Liver (tissue), 9 donors: ENCODE results near the gene FGD5. TPM values are rescaled to one million over a fixed set of nuclear protein-coding genes. Genes with fewer than 3 reads are reported as not detected.

Experiments
- DNase-seq: peaks from one replicate; pipeline ENCODE4 v3.0.0-alpha.2; 2017; ENCODE audit warnings: low spot score
- H3K27ac ChIP-seq, 2 donors: one replicate each; pipeline ENCODE4 v1.7.0; 2013; ENCODE audit warnings: inconsistent platforms in 2 of 2, low read length in 2 of 2, control low read depth in 1 of 2, low read depth in 1 of 2, mild to moderate bottlenecking in 1 of 2
- H3K27me3 ChIP-seq, 4 donors: one replicate each; pipeline versions ENCODE4 v1.6.1 to v1.7.0; 2013; ENCODE audit warnings: low read length in 3 of 4, inconsistent platforms in 1 of 4, mild to moderate bottlenecking in 1 of 4, moderate library complexity in 1 of 4; ENCODE audit not compliant: control insufficient read depth in 4 of 4, insufficient read depth in 4 of 4
- H3K36me3 ChIP-seq, 4 donors: one replicate each; pipeline versions ENCODE4 v1.6.1 to v1.7.0; 2013; ENCODE audit warnings: low read length in 3 of 4, mild to moderate bottlenecking in 3 of 4, low read depth in 1 of 4, moderate library complexity in 1 of 4; ENCODE audit not compliant: control insufficient read depth in 4 of 4, insufficient read depth in 3 of 4
- H3K4me1 ChIP-seq, 4 donors: one replicate each; pipeline versions ENCODE4 v1.6.1 to v1.7.0; 2013; ENCODE audit warnings: low read length in 3 of 4, mild to moderate bottlenecking in 3 of 4, moderate library complexity in 1 of 4; ENCODE audit not compliant: control insufficient read depth in 4 of 4, insufficient read depth in 4 of 4
- H3K4me3 ChIP-seq, 3 donors: one replicate each; pipeline versions ENCODE4 v1.6.1 to v1.7.0; 2013; ENCODE audit warnings: low read length in 3 of 3, control low read depth in 1 of 3, low read depth in 1 of 3, mild to moderate bottlenecking in 1 of 3
- H3K9ac ChIP-seq, 2 donors: one replicate each; pipeline ENCODE4 v1.7.0; 2013; ENCODE audit warnings: low read length in 2 of 2, mild to moderate bottlenecking in 2 of 2, moderate library complexity in 2 of 2, control low read depth in 1 of 2, low read depth in 1 of 2
- H3K9me3 ChIP-seq, 4 donors: one replicate each; pipeline versions ENCODE4 v1.6.1 to v1.7.0; 2013; ENCODE audit warnings: low read length in 3 of 4; ENCODE audit not compliant: control insufficient read depth in 4 of 4
- ATF3 ChIP-seq: IDR thresholded peaks from 2 replicates; pipeline ENCODE4 v1.6.1; 2016; ENCODE audit warnings: antibody characterized with exemption
- CTCF ChIP-seq: fragments of 150-350 bp; IDR thresholded peaks from 2 replicates; pipeline ENCODE4 v1.5.1; 2017; ENCODE audit warnings: improper control_type of control experiment, low read depth, low read length; ENCODE audit not compliant: missing input control
- EGR1 ChIP-seq, 2 donors: IDR thresholded peaks; 2 replicates each; pipeline ENCODE4 v1.6.1; 2016 to 2018; ENCODE audit warnings: antibody characterized with exemption in 2 of 2, low read depth in 2 of 2
- FOXA1 ChIP-seq: IDR thresholded peaks from 2 replicates; pipeline ENCODE4 v1.6.1; 2016; ENCODE audit warnings: antibody characterized with exemption
- FOXA2 ChIP-seq: IDR thresholded peaks from 2 replicates; pipeline ENCODE4 v1.6.1; 2016; ENCODE audit warnings: antibody characterized with exemption
- GABPA ChIP-seq, 2 donors: IDR thresholded peaks in 1 of 2; conservative IDR thresholded peaks in 1 of 2; 2 replicates each; pipeline ENCODE4 v1.6.1; 2016; ENCODE audit warnings: antibody characterized with exemption in 2 of 2, mild to moderate bottlenecking in 1 of 2, moderate library complexity in 1 of 2
- HNF4A ChIP-seq, 2 donors: conservative IDR thresholded peaks; 2 replicates each; pipeline ENCODE4 v1.6.1; 2016; ENCODE audit warnings: antibody characterized with exemption in 2 of 2, mild to moderate bottlenecking in 2 of 2
- HNF4G ChIP-seq: IDR thresholded peaks from 2 replicates; pipeline ENCODE4 v1.6.1; 2016; ENCODE audit warnings: antibody characterized with exemption
- JUND ChIP-seq, 2 donors: IDR thresholded peaks; 2 replicates each; pipeline ENCODE4 v1.6.1; 2016; ENCODE audit warnings: antibody characterized with exemption in 2 of 2
- MAX ChIP-seq: IDR thresholded peaks from 2 replicates; pipeline ENCODE4 v1.6.1; 2016; ENCODE audit warnings: antibody characterized with exemption
- NR2F2 ChIP-seq: IDR thresholded peaks from 2 replicates; pipeline ENCODE4 v1.6.1; 2016; ENCODE audit warnings: antibody characterized with exemption
- RAD21 ChIP-seq, 2 donors: IDR thresholded peaks; 2 replicates each; pipeline ENCODE4 v1.6.1; 2016; ENCODE audit warnings: antibody characterized with exemption in 2 of 2, mild to moderate bottlenecking in 2 of 2
- REST ChIP-seq: IDR thresholded peaks from 2 replicates; pipeline ENCODE4 v1.6.1; 2016; ENCODE audit warnings: antibody characterized with exemption, mild to moderate bottlenecking
- RXRA ChIP-seq, 2 donors: IDR thresholded peaks; 2 replicates each; pipeline ENCODE4 v1.6.1; 2017 to 2018; ENCODE audit warnings: antibody characterized with exemption in 2 of 2, mild to moderate bottlenecking in 1 of 2
- SP1 ChIP-seq: IDR thresholded peaks from 2 replicates; pipeline ENCODE4 v1.6.1; 2018; ENCODE audit warnings: antibody characterized with exemption, mild to moderate bottlenecking
- TAF1 ChIP-seq: conservative IDR thresholded peaks from 2 replicates; pipeline ENCODE4 v1.6.1; 2016; ENCODE audit warnings: antibody characterized with exemption, mild to moderate bottlenecking
- YY1 ChIP-seq: IDR thresholded peaks from 2 replicates; pipeline ENCODE4 v1.6.1; 2016; ENCODE audit warnings: antibody characterized with exemption, mild to moderate bottlenecking
- ZBTB33 ChIP-seq: IDR thresholded peaks from 2 replicates; pipeline ENCODE4 v1.6.1; 2016; ENCODE audit warnings: antibody characterized with exemption
- WGBS: extraction: QIAGEN DNeasy Blood & Tissue Kit; methylation state at CpG from one replicate; pipeline ENCODE4 v1.1.7; 2013; 5-methylcytosine and 5-hydroxymethylcytosine counted together
- polyA plus RNA-seq, 2 donors: library from polyadenylated mRNA; stranded (reverse) in 1 of 2; unstranded in 1 of 2; fragments of 200-250 nt in 1 of 2; fragments of >200 nt in 1 of 2; fragmentation: Nextera tagmentation in 1 of 2; extraction: Ambion mirVana in 1 of 2; gene quantifications; one replicate each; pipeline versions ENCODE4 v1.2.1 to v1.2.3, GENCODE V29; 2013 to 2015
- total RNA-seq, 2 donors: library from RNA; depleted of rRNA; stranded (reverse); fragments of >200 nt; gene quantifications; one replicate each; pipeline ENCODE4 v1.2.3, GENCODE V29; 2014
- donor health status: healthy.
- donor health status: healthy.
- donor health status: healthy.
- donor health status: healthy.
- donor health status: healthy.

The FGD5 gene
- total and polyA plus RNA-seq, 4 donors: 2.0 to 6.3 (median 3.1) TPM

- TF ChIP-seq ZBTB33 (peak; percentile 77), RXRA (IDR thresholded peaks at IDR 0.05) (peak; percentile 92 to 97)
These were observed 81.3 kb downstream of the FGD5 start (continued) for GRCh38 chr3:14899993-14900618.

- Histone ChIP-seq H3K4me1 (peaks cover 16 to 39% (median 28%) of the 10 kb centered on the region in 4 donors), H3K9me3 (peaks cover 0 to 5% (median 0%) of the 10 kb centered on the region in 4 donors), H3K36me3 (no peaks in the 10 kb centered on the region), H3K27me3 (no peaks in the 10 kb centered on the region), H3K4me3 (no peak overlapping the region), H3K9ac (peak overlapping the region in 1 of 2 donors; percentile 40), H3K27ac (peak overlapping the region; percentile 73 to 86)
- no peak for DNase-seq
- TF ChIP-seq EGR1 (IDR thresholded peaks at IDR 0.05; ENCODE audit: low read depth in 2 of 2) (peak in 1 of 2 donors; percentile 57), ZBTB33 (peak; percentile 56), FOXA1 (peak; percentile 93), NR2F2 (no peak), HNF4A (conservative IDR thresholded peaks at IDR 0.05) (peak; percentile 82 to 92), REST (peak; percentile 36), GABPA (IDR thresholded peaks at IDR 0.05 in 1 of 2, conservative IDR thresholded peaks at IDR 0.05 in 1 of 2) (peak in 1 of 2 donors; percentile 35), SP1 (peak; percentile 91), YY1 (peak; percentile 69), JUND (IDR thresholded peaks at IDR 0.05) (peak; percentile 52 to 94), CTCF (peak; percentile 12), TAF1 (no peak), HNF4G (no peak), RXRA (IDR thresholded peaks at IDR 0.05) (peak; percentile 98 to 99), RAD21 (IDR thresholded peaks at IDR 0.05) (peak; percentile 59 to 62), FOXA2 (peak; percentile 97), MAX (peak; percentile 69), ATF3 (peak; percentile 40)
- 38% methylated on average over 15 of the region's 15 CpGs for WGBS
These were observed 82.4 kb downstream of the FGD5 start for GRCh38 chr3:14900881-14901873.
